Glomerular visceral epithelial cell (primary cell): ENCODE data around the gene STARD7.

Experiments used
- DNase-seq: peaks from one replicate; pipeline ENCODE4 v3.0.0-alpha.2; 2016; ENCODE audit errors: extremely low spot score

STARD7 gene

DNA sequence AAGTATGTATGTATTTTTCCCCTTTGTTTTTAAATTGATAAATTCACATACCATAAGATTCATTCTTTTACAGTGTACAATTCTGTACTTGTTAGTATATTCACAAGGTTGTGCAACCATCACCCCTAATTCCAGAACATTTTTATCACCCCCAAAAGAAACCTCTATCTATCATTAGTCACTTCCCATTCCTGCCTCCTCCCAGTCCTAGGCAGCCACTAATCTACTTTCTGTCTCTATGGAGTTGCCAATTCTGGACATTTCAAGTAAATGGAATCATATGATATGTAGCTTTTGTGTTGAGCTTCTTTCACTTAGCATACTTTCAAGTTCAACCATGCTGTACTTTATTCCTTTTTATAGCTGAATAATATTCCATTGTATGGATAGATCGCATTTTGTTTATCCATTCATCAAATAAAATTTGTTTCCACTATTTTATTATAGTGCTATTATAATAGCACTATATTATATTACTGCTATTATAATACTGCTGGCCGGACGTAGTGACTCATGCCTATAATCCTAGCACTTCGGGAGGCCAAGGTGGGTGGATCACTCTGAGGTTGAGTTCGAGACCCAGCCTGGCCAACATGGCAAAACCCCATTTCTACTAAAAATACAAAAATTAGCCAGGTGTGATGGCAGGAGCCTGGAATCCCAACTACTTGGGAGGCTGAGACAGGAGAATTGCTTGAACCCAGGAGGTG is 10.9 kb downstream of the STARD7 start:
- no peak for DNase-seq

DNA sequence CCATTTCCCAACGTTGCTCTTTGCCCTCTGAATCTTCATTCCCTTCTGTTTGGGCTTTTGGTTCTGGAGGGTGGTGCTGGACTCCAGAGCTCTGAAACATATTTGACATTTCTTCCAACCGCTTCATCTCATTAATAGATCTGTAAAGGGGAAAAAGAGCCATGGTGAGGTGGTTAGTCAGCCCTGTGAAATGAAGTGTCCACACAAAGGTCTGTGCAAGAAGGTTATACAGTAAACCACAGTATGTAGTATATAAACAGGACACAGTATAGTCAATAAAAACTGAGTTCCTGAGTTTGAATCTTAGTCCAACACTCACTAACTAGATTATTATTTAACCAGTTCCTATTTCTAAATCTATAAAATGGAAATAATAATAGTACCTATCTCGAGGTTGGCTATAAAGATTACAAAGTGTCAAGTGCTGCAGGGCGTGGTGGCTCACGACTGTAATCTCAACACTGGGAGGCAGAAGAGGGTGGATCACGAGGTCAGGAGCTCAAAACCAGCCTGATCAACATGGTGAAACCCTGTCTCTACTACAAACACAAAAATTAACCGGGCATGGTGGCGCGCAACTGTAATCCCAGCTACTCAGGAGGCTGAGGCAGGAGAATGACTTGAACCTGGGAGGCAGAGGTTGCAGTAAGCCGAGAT is 13.1 kb downstream of the STARD7 start:
- no peak for DNase-seq

DNA sequence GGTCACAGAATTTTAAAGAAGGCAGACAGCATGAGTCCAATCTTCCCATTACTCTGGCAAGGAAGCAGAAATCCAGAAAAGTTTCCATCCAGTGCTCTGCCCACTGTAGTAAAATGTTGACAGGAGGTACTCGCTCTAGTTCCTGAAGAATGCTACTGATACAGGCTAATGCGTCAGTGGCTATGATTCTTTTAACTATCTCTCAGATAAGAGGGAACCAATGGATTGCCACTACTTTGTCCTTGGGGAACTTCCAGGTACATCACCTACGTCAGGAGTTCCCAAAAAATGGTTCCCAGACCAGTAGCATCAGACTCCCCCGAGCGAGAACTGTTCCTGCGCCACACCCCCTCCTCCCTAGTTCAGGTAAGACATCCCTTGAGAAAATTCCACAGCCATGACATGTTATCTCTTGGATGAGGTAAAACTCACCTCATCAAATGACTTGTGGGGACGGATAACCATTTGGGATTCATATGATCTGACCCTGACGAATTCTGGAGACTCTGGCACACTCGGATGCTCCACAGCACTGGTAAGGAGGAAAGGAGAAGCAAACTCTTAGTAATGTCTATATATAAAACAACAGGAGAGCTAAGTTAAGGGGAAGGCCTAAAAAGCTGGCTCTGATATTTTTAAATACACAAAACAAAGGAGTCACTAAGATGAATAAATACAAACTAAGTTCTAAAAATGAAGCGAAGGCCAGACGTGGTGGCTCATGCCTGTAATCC is 16.5 kb downstream of the STARD7 start:
- no peak for DNase-seq

DNA sequence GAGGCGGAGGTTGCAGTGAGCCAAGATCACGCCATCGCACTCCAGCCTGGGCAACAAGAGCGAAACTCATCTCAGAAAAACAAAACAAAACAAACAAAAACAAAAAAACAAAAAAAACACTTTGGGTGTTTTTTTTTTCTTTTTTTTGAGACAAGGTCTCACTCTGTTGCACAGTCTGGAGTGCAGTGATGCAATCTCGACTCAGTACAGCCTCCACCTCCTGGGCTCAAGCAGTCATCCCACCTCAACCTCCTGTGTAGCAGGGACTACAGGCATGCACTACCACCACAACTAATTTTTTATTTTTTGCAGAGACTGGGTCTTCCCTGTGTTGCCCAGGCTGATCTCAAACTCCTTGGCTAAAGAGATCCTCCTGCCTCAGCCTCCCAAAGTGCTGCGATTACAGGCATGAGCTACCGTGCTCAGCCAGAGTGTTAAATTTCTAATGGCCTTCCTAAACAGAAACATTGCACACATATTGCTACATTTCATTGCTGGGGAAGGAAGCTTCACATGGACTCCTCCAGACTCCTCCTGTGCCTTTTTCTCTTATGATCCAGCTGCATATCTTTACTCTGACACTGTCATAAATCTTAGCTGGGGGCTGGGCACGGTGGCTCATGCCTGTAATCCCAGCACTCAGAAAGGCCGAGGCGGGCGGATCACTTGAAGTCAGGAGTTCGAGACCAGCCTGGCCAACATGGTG is 19.7 kb downstream of the STARD7 start:
- DNase-seq: no peak

DNA sequence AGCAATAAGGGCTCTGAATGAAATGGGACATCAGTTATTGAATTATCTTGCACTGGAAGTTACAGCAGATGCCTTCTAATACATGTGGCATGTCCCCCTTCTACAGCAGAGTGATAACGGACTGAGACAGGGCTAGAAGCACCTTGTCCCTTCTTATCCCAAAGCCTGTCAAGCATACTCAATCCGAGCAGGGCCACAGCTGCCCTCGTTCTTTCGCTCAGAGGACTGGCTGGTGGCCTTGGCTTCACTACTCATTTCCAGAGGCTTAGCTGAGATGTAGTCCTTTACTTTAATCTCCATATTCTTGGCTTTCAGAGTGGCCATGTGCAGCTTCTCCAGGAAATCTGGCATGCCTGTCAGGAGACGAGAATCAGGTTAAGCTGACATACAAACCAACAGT is 22.1 kb downstream of the STARD7 start:
- DNase-seq: no peak

DNA sequence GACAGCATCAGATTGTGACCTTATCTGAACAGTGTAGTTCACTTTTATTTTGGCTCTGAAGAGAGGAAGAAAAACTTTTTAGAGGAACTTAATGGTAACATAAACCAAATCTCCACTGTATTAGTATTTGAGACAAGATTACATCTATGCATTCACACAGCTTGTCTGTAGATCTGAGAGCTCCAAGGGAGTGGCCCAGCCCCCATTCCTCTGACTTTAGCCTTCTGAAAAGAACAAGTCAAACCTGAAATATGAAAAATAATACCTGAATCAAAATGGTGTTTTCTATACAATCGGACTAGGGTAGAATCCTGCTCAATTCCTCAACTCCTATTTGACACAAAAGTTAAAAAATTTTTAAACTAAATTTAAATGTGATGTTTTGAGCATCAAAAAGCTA is 23.1 kb downstream of the STARD7 start:
- DNase-seq: no peak

DNA sequence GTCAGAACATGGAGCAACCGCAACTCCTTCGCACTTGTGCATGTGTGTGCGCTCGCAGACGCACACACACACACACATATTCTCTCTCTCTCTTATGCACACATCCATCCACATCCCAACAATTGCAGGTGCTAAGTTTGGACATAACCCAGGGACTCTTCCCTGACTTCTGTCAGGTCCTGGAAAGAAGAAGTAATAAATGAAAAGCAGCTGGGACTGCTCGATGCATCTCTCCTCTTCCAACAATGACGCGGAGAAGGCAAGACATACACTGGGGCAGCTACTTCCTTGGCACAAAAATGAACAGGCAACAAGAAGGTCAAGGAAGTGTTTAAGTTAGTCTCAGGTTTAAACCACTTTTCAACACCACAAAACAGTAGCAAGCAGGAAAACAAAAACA is 23.6 kb downstream of the STARD7 start:
- DNase-seq: no peak

DNA sequence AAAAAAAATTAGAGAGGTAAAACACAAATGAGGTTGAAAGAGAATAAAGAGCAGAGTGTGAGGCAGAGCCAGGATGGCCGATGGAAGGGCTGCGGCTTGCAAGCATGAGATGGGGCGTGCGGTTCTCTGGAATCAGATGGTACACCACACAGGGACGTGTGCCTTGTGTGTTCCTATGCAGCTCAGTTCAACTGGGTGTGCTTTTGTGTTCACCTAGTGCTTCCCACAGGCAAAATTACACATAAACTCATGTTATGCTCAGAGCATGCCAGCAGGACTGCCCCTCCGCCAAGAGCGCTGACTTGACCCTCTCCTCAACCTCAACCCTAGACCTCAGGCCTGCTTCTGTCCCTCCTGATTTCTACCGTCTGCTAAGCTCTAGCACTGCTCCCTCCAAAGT is 24.4 kb downstream of the STARD7 start:
- no peak for DNase-seq

DNA sequence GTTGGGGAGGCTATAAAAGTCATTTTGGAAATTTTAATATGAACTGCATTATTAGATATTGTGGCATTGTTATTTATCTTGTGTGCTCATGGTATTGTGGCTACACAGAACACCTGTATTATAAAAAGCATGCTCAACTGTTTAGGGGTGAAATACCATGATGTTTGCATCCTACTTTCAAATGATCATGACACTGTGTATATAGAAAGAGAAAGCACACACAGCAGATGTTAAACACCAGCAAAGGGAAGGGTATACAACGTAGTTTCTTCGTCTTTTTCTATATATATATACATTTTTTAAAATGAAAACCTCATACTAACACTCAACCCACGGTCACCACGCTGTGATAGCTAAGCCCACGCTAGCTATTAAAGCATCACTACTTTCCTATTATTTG is 27.1 kb downstream of the STARD7 start:
- DNase-seq: no peak

DNA sequence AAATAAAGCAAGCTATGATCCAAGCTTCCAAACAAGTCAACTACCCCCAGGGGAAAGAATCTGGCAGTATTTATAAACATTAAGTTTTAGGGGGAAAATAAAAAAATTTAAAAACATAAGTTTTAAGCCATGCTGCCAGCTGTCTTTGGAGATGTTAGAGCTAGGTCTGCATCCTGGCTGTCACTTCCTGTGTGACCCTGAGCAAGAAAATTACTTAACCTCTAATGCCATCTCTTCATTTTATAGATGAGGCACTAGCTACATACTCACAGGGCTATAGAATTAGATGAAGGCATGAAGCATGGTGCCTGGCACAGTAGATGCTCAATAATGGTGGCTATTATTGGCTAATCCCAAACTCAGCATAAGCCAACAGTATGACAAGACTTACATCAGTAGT is 28.1 kb downstream of the STARD7 start:
- no peak for DNase-seq

DNA sequence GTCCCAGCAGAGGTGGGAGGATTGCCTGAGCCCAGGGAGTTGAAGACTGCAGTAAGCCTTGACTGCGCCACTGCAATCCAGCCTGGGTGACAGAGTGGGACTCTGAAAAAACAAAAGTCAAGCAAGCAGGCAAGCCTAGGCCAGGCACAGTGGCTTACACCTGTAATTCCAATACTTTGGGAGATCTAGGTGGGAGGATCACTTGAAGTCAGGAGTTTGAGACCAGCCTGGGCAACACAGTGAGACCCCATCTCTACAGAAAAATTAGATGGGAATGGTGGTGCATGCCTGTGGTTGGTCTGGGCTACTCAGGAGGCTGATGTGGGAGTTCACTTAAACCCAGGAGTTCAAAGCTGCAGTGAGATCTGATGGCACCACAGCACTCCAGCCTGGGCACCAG is 28.6 kb downstream of the STARD7 start:
- no peak for DNase-seq

DNA sequence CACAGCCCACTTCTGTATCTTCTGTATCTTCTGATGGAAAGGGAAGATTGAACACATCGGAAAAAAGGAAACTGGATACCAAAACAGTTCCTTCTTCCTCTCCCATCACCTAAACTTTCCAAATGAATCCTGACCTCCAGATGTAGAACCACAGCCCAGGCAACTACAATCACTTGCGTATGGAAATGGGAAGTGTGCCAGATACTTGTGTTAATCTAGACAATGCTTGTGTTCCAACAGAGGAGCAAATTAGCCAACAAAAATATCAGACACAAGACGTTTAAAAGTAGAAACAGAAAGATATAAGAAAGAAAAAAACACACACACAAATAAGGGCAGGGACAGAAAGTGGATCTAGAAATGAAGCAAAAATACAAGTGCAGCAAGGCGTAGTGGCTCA is 32.0 kb downstream of the STARD7 start:
- DNase-seq: no peak

DNA sequence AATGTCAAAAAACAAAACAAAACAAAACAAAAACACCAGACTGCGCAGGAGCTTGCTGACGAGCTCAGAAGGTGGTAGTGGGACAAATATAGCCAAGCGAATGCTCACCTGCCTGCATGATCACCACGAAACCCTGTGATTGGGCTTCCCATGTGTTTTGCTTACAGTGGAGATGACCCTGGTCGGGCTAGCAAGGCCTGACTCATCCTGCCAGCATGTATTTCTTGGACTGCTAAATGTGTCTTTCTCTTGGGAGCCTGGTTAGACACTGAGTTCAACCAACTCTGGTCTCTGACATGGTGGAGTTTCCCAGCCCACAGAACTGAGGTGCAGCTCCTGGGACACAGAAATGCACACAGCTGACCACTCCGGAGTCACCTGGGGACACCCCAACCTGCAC is 32.7 kb downstream of the STARD7 start:
- peak; percentile 14 for DNase-seq

DNA sequence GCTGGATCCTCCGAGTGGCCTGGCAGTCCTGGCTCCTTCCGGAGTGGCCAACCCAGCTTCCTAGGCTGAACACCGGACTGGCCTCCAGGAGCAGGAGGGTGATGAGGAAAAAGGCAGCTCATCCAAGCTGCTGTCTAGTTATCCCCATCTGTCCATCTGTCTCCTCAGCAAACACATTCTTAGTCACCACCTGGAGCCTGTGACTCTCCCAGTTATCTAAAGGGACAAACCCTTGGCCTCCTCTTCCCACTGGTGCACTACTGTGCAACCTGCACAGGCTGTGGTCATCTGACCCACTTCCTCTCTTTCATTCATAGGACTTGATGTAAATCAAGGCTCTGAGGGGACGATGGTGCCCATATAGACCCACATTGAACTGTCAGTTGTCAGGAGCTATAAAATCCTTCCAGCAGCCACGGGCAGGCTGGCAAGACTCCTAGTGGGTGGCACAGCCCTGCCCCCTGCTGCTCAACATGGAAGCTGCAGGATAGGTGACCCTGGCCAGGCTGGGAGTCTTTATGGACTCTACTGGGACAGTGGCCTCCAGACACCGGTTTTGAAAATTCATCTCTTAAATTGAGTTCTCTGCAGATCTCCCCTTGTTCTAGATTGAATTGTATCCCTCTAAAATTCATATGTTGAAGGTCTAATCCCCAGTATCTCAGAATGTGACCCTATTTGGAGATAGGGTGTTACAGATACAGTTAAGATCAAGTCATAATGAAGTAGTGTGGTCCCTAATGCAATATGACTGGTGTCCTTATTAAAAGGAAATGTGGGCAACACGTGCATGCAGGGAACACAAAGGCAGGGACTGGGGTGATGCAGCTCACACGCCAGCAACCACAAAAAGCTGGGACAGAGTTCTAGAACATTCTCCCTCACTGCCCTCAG is 34.1 kb downstream of the STARD7 start:
- DNase-seq: peak; percentile 72

DNA sequence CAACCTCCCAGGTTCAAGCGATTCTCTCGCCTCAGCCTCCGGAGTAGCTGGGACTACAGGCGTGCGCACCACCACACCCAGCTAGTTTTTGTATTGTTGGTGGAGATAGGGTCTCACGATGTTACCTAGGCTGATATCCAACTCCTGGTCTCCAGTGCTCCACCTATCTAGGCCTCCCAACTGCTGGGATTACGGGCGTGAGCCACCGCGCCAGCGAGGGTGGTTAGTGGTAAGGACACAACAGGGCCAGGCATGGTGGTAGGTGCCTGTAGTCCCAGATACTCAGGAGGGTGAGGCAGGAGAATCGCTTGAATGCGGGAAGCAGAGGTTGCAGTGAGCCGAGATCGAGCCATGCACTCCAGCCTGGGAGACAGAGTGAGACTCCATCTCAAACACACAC is 36.8 kb downstream of the STARD7 start:
- DNase-seq: no peak

DNA sequence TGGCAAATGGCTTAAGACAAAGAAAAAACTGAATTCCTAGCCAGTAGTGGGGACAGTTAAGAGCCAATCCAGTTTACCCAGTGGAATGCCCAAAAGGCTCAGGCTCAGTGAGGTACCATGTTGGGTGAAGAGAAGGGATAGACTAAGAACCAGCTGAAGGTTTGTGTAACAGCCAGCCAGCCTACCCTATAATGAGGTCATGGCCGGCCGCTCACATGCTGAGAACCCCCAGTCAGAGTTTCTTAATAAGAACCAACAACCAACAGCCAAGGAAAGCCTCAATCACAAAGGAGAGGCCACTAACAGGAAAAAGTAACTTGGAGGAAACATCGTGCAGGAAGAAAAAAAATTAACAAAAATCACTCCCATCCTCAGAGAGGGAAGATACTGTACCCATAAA is 38.0 kb downstream of the STARD7 start:
- DNase-seq: no peak

DNA sequence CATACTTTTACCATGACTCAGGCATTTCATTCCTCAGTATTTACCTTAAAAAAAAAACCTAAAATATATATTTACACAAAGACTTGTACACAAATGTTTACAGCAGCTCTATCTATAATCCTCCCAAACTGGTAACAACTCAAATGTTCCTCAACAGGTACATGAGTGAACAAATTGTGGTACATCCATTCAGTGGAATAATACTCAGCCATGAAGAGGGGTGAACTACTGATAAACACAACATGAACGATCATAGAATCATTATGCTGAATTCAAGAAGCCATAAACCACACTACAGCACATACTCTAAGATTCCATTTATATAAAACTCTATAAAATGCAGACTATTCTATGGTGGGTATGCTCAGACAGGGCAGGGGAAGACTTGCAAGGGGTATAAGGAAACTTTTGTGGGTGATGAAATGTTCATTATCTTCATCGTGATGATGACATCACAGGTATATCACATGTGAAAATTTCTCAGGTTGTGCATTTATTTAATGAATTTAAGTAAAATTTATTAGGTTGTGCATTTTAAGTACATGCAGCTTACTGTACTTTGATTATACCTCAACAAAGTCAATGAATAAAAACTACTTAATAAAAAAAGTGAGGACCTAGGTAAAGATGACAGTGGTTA is 38.6 kb downstream of the STARD7 start:
- DNase-seq: no peak

DNA sequence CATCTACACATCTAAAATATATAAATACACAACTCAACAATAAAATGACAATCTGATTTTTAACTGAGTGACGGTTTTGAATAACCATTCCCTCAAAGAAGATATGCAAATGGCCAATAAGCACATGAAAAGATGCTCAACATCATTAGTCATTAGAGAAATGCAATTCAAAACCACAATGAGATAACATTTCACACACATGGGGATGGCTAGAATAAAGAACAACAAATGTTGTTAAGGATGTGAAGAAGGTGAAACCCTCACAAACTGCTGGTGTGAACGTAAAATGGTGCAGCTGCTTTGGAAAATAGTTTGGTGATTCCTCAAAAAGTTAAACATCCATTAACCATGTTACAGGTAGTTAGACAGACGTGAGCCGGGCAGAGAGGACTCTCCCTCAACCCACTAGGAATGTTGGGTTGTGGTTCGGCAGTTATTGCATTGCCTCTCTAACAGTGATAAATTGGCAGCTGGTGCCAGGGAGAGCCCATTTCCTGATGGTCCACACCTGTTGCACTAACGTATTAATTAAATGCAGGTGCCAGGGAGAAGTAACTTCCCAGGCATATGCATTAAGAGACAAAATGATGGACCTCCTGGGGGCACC is 41.1 kb downstream of the STARD7 start:
- DNase-seq: no peak

DNA sequence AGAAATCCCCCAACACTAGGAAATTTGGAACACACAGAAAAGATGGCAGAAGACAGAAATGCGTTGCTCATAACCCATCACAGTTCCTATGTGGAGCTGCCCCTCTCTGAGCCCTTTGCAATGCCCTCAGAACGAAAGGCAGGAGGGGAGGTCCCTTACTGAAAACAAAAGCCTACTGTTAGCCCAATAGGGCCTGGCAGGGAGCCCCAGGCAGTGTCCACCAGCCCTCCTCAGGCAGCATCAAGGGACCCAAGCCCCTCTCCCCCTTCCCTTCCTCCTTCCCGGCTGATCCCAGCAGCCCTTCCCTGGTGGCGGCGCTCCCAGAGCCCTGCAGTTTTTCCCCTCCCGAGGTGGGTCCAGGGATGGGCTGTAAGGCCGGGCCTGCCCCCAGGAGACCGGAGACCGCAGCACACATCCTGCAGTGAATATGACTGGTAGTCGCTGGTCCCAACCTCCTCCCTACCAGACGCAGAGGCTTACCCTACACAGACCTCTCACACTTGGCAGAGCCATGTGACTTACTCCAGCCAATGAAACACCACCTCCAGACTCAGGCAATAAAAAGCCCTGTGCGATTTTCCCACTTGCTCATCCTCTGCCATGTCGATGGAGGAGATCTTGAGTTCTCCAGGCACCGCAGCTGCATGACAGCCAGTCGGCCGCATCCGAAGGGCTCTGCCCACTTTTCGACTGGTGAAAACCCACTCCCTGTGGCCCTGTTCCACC is 44.0 kb downstream of the STARD7 start:
- no peak for DNase-seq
